Psoas muscle (tissue), 8 donors: ENCODE results near the gene MVK. TPM values are rescaled to one million over a fixed set of nuclear protein-coding genes. Genes with fewer than 3 reads are reported as not detected.
A peak's percentile ranks its signal among the peaks of the same experiment; 100 is the strongest.

Source experiments
- ATAC-seq, 4 donors: fragments of 200-7000 bp; cut with Tn5 transposase; one replicate each; pipeline ENCODE4 v1.9.1; 2020; ENCODE audit warnings: moderate library complexity in 3 of 4, mild to moderate bottlenecking in 2 of 4
- DNase-seq, 2 donors: peaks; one replicate each; pipeline ENCODE4 v3.0.0-alpha.2; 2020
- H3K27ac ChIP-seq: fragments of 200-600 bp; one replicate; pipeline ENCODE4 v1.8.0; 2022
- H3K27me3 ChIP-seq, 3 donors: fragments of 200-600 bp in 1 of 3; one replicate each; pipeline versions ENCODE4 v1.6.1 to v1.8.0; 2013 to 2022; ENCODE audit warnings: low read length in 2 of 3, mild to moderate bottlenecking in 2 of 3, moderate library complexity in 1 of 3; ENCODE audit not compliant: insufficient read depth in 3 of 3
- H3K36me3 ChIP-seq, 2 donors: fragments of 200-600 bp in 1 of 2; one replicate each; pipeline versions ENCODE4 v1.6.1 to v1.8.0; 2013 to 2022; ENCODE audit warnings: low read depth in 1 of 2, mild to moderate bottlenecking in 1 of 2, moderate library complexity in 1 of 2; ENCODE audit not compliant: insufficient read depth in 1 of 2
- H3K4me1 ChIP-seq: fragments of 200-600 bp; one replicate; pipeline ENCODE4 v1.8.0; 2022
- H3K4me3 ChIP-seq: fragments of 200-600 bp; one replicate; pipeline ENCODE4 v1.8.0; 2022; ENCODE audit warnings: mild to moderate bottlenecking
- H3K9me3 ChIP-seq: fragments of 200-600 bp; one replicate; pipeline ENCODE4 v1.8.0; 2022
- CTCF ChIP-seq: fragments of 200-600 bp; IDR thresholded peaks from one replicate; pipeline ENCODE4 v1.8.0; 2022; ENCODE audit warnings: antibody characterized with exemption
- WGBS, 3 donors: extraction: QIAGEN DNeasy Blood & Tissue Kit; methylation state at CpG; one replicate each; pipeline versions ENCODE4 v1.1.6 to v1.1.7; 2013; 5-methylcytosine and 5-hydroxymethylcytosine counted together
- intact Hi-C, 2 donors: fragments of 100-400 bp; cut with DNase I; formaldehyde crosslinking; loops; one replicate each; pipeline versions ENCODE4 v1.11.0 to v1.14.2; 2022
- polyA plus RNA-seq, 3 donors: library from polyadenylated mRNA; stranded (reverse); fragments of 200-250 nt; gene quantifications; one replicate each; pipeline ENCODE4 v1.2.3, GENCODE V29; 2013
- total RNA-seq, 4 donors: library from RNA; stranded (reverse); fragmentation: NEBNext Ultra II Directional in 2 of 4; extraction: Animal tissue kit (Norgen Biotek cat#: 25700) in 2 of 4; gene quantifications; one replicate each; pipeline versions ENCODE4 v1.2.1 to v1.2.4, GENCODE V29; 2021 to 2023
- donor health status: healthy with polysubstance abuse.
- donor health status: DM: no; HTN: no; CAD: no; lungs with moderate emphysema.
- donor health status: Bipolar disorder and iron deficiency.
- donor health status: healthy.
- donor health status: DM: yes; HTN: yes; CAD: no.
- donor health status: DM: no; HTN: no; CAD: no.
- donor health status: DM: no; HTN: no; CAD: no.
- donor health status: DM: yes; HTN: yes; CAD: no.

Gene MVK
- total and polyA plus RNA-seq, 7 donors = 6.4 to 11.4 (median 9.7) TPM

- WGBS, 3 donors = 42 to 52% (median 48%) methylated on average over 1 of the region's 1 CpG
- no peaks in the 10 kb centered on the region for H3K9me3 ChIP-seq
- H3K27me3 ChIP-seq = no peaks in the 10 kb centered on the region
- no peak overlapping the region for H3K4me3 ChIP-seq
- no peak overlapping the region for H3K27ac ChIP-seq
- no peak for TF ChIP-seq CTCF
- no peak for ATAC-seq
- no peaks in the 10 kb centered on the region for H3K36me3 ChIP-seq
- DNase-seq = no peak
- intact Hi-C loops = no loop called here
- H3K4me1 ChIP-seq = no peaks in the 10 kb centered on the region
These were observed 47.7 kb downstream of the MVK start for GRCh38 chr12:109621211-109621694.

- DNase-seq (no peak), ATAC-seq (no peak)
- Histone ChIP-seq H3K4me1 (no peaks in the 10 kb centered on the region), H3K36me3 (no peaks in the 10 kb centered on the region), H3K27ac (no peak overlapping the region), H3K27me3 (peaks cover 0 to 2% (median 0%) of the 10 kb centered on the region in 3 donors), H3K4me3 (no peak overlapping the region), H3K9me3 (no peaks in the 10 kb centered on the region)
- no peak for TF ChIP-seq CTCF
- intact Hi-C loops = no loop called here
- 34 to 38% (median 37%) methylated on average over 22 of the region's 22 CpGs for WGBS, 3 donors
These were observed 48.3 kb downstream of the MVK start for GRCh38 chr12:109621901-109622364.

- ATAC-seq (no peak), DNase-seq (no peak)
- H3K27ac ChIP-seq = no peak overlapping the region
- no peaks in the 10 kb centered on the region for H3K36me3 ChIP-seq
- no peak overlapping the region for H3K4me3 ChIP-seq
- no peak for TF ChIP-seq CTCF
- peaks cover 0 to 3% (median 0%) of the 10 kb centered on the region in 3 donors for H3K27me3 ChIP-seq
- H3K9me3 ChIP-seq = no peaks in the 10 kb centered on the region
- 80 to 86% (median 84%) methylated on average over 8 of the region's 8 CpGs for WGBS, 3 donors
- intact Hi-C loops = no loop called here
- H3K4me1 ChIP-seq = no peaks in the 10 kb centered on the region
These were observed 50.9 kb downstream of the MVK start for GRCh38 chr12:109624467-109624866.

- WGBS, 3 donors = 29 to 42% (median 34%) methylated on average over 6 of the region's 6 CpGs
- no peak overlapping the region for H3K27ac ChIP-seq
- ATAC-seq = peak; percentile 93 to 98 (median 96)
- H3K36me3 ChIP-seq = no peaks in the 10 kb centered on the region
- peak; percentile 60 to 79 for DNase-seq
- H3K27me3 ChIP-seq = peaks cover 0 to 5% (median 0%) of the 10 kb centered on the region in 3 donors
- H3K9me3 ChIP-seq = no peaks in the 10 kb centered on the region
- TF ChIP-seq CTCF = peak; percentile 6
- intact Hi-C loops = no loop called here
- no peaks in the 10 kb centered on the region for H3K4me1 ChIP-seq
- H3K4me3 ChIP-seq = no peak overlapping the region
These were observed 51.6 kb downstream of the MVK start for GRCh38 chr12:109625131-109625559.
